Osteoblast (primary cell): ENCODE data around the gene CRYGA. TPM values are rescaled to one million over a fixed set of nuclear protein-coding genes. Genes with fewer than 3 reads are reported as not detected.

Experiments
- DNase-seq: peaks from one replicate; pipeline ENCODE4 v3.0.0; 2011; ENCODE audit warnings: low spot score, mixed read lengths; ENCODE audit not compliant: insufficient read length; ENCODE audit errors: missing footprints
- H2AFZ ChIP-seq: 2 replicates; pipeline ENCODE4 v1.6.0; 2011; ENCODE audit warnings: mild to moderate bottlenecking, low read length
- H3K27ac ChIP-seq: 2 replicates; pipeline ENCODE4 v1.5.1; 2011; ENCODE audit warnings: mild to moderate bottlenecking, low read depth, low read length, moderate library complexity
- H3K27me3 ChIP-seq: 2 replicates; pipeline ENCODE4 v1.6.0; 2012; ENCODE audit warnings: mild to moderate bottlenecking, control low read depth, inconsistent platforms, low read length, moderate library complexity; ENCODE audit not compliant: insufficient read depth
- H3K36me3 ChIP-seq: 2 replicates; pipeline ENCODE4 v1.5.1; 2011; ENCODE audit warnings: mild to moderate bottlenecking, low read length, control low read depth, moderate library complexity; ENCODE audit not compliant: insufficient read depth
- H3K4me1 ChIP-seq: 2 replicates; pipeline ENCODE4 v1.5.1; 2011; ENCODE audit warnings: mild to moderate bottlenecking, low read length, control low read depth, moderate library complexity; ENCODE audit not compliant: insufficient read depth
- H3K4me2 ChIP-seq: 2 replicates; pipeline ENCODE4 v1.6.0; 2011; ENCODE audit warnings: mild to moderate bottlenecking, low read length; ENCODE audit not compliant: insufficient read depth
- H3K4me3 ChIP-seq: fragments of 200-600 bp; sonication (generic); 3 replicates; pipeline ENCODE4 v1.5.1; 2012; ENCODE audit warnings: mild to moderate bottlenecking, low read length, inconsistent platforms; ENCODE audit not compliant: insufficient read depth
- H3K79me2 ChIP-seq: 2 replicates; pipeline ENCODE4 v1.6.0; 2012; ENCODE audit warnings: mild to moderate bottlenecking, low read length, control low read depth, inconsistent platforms; ENCODE audit not compliant: insufficient read depth
- H3K9me3 ChIP-seq: 2 replicates; pipeline ENCODE4 v1.5.1; 2011; ENCODE audit warnings: low read depth, low read length, control low read depth
- H4K20me1 ChIP-seq: 2 replicates; pipeline ENCODE4 v1.6.0; 2012; ENCODE audit warnings: mild to moderate bottlenecking, low read length, control low read depth; ENCODE audit not compliant: insufficient read depth
- CTCF ChIP-seq: IDR thresholded peaks from 2 replicates; pipeline ENCODE4 v1.5.1; 2011; ENCODE audit warnings: mild to moderate bottlenecking, low read depth, low read length, moderate library complexity; ENCODE audit errors: extremely low read depth
- total RNA-seq: library from RNA; depleted of rRNA; stranded (reverse); fragments of >200 nt; gene quantifications from 2 replicates; pipeline ENCODE4 v1.2.3, GENCODE V29; 2012

CRYGA gene
- total RNA-seq, 1 donor, result not detected

GRCh38 chr2:208175069-208175839 is 11.9 kb upstream of the CRYGA start:
- Histone ChIP-seq H3K79me2 (no peaks in the 10 kb centered on the region), H3K36me3 (no peaks in the 10 kb centered on the region), H3K4me1 (no peaks in the 10 kb centered on the region), H3K27ac (no peak overlapping the region), H4K20me1 (no peaks in the 10 kb centered on the region), H2AFZ (peak overlapping the region; percentile 3), H3K27me3 (peaks cover 6% of the 10 kb centered on the region), H3K9me3 (no peaks in the 10 kb centered on the region), H3K4me2 (peak overlapping the region; percentile 12), H3K4me3 (no peak overlapping the region)
- peak; percentile 96 for TF ChIP-seq CTCF
- peak; percentile 92 for DNase-seq

- H4K20me1 ChIP-seq, result no peaks in the 10 kb centered on the region
- H3K36me3 ChIP-seq, result no peaks in the 10 kb centered on the region
- H2AFZ ChIP-seq, result no peak overlapping the region
- H3K9me3 ChIP-seq, result no peaks in the 10 kb centered on the region
- H3K4me1 ChIP-seq, result no peaks in the 10 kb centered on the region
- no peak for DNase-seq
- H3K4me2 ChIP-seq, result no peak overlapping the region
- H3K27ac ChIP-seq, result no peak overlapping the region
- TF ChIP-seq CTCF, result no peak
- no peaks in the 10 kb centered on the region for H3K79me2 ChIP-seq
- H3K4me3 ChIP-seq, result no peak overlapping the region
- H3K27me3 ChIP-seq, result peaks cover 11% of the 10 kb centered on the region
Observed at GRCh38 chr2:208174144-208174543, 10.8 kb upstream of the CRYGA start.

GRCh38 chr2:208172125-208172524 is 8.7 kb upstream of the CRYGA start:
- no peak overlapping the region for H3K27ac ChIP-seq
- H4K20me1 ChIP-seq, result no peaks in the 10 kb centered on the region
- no peaks in the 10 kb centered on the region for H3K9me3 ChIP-seq
- H3K4me3 ChIP-seq, result no peak overlapping the region
- peaks cover 11% of the 10 kb centered on the region for H3K27me3 ChIP-seq
- no peaks in the 10 kb centered on the region for H3K79me2 ChIP-seq
- peak; percentile 32 for DNase-seq
- no peaks in the 10 kb centered on the region for H3K36me3 ChIP-seq
- TF ChIP-seq CTCF, result no peak
- H3K4me1 ChIP-seq, result no peaks in the 10 kb centered on the region
- no peak overlapping the region for H2AFZ ChIP-seq
- H3K4me2 ChIP-seq, result no peak overlapping the region

GRCh38 chr2:208164951-208165755 is 1.8 kb upstream of the CRYGA start:
- Histone ChIP-seq H3K36me3 (no peaks in the 10 kb centered on the region), H3K4me3 (no peak overlapping the region), H3K4me1 (no peaks in the 10 kb centered on the region), H2AFZ (no peak overlapping the region), H3K4me2 (no peak overlapping the region), H3K27me3 (peaks cover 10% of the 10 kb centered on the region), H3K27ac (no peak overlapping the region), H3K79me2 (no peaks in the 10 kb centered on the region), H4K20me1 (no peaks in the 10 kb centered on the region), H3K9me3 (no peaks in the 10 kb centered on the region)
- no peak for DNase-seq
- TF ChIP-seq CTCF, result no peak
